ENCODE results near the gene NYAP1.

- no peak for TF ChIP-seq CTCF (conservative IDR thresholded peaks at IDR 0.05 in 1 of 2, IDR thresholded peaks at IDR 0.05 in 1 of 2; ENCODE audit: extremely low read depth in 1 of 2, insufficient read depth in 1 of 2, low read depth in 1 of 2, low read length in 2 of 2)
- TF ChIP-seq EZH2 (IDR thresholded peaks at IDR 0.05; ENCODE audit: borderline replicate concordance, low read length): no peak
Measured at GRCh38 chr7:100443096-100443840, 40.5 kb upstream of the NYAP1 start.

Data from mammary epithelial cell (primary cell).